HepG2 (cell line): ENCODE results near the gene C1RL. TPM values are rescaled to one million over a fixed set of nuclear protein-coding genes. Genes with fewer than 3 reads are reported as not detected.

Source experiments
- DR1 ChIP-seq: sonication (generic); formaldehyde crosslinking; IDR thresholded peaks from 2 replicates; pipeline ENCODE4 v1.8.0; 2021; ENCODE audit warnings: mild to moderate bottlenecking, missing genetic modification reagents, inconsistent platforms
- EP300 ChIP-seq, 3 experiments: sonication (generic) in 1 of 3; formaldehyde crosslinking in 1 of 3; IDR thresholded peaks; 2 replicates each; pipeline versions ENCODE4 v1.5.1 to v1.6.1; 2011 to 2020; ENCODE audit warnings: low read depth in 2 of 3, low read length in 2 of 3, borderline replicate concordance in 1 of 3, improper control_type of control experiment in 1 of 3, mild to moderate bottlenecking in 1 of 3, missing genetic modification reagents in 1 of 3, moderate library complexity in 1 of 3
- HNRNPH1 ChIP-seq: fragments of 200-400 bp; formaldehyde crosslinking; optimal IDR thresholded peaks from 2 replicates; pipeline ENCODE3; 2017; ENCODE audit warnings: mild to moderate bottlenecking, low read depth, low read length
- HOXA9 ChIP-seq: sonication (generic); formaldehyde crosslinking; IDR thresholded peaks from 2 replicates; pipeline ENCODE4 v1.8.1; 2022; ENCODE audit warnings: missing genetic modification reagents, mild to moderate bottlenecking, moderate library complexity, borderline replicate concordance
- MAZ ChIP-seq, 2 experiments: sonication (generic) in 1 of 2; formaldehyde crosslinking in 1 of 2; IDR thresholded peaks; 2 replicates each; pipeline versions ENCODE4 v1.5.0 to v1.6.1; 2012 to 2020; ENCODE audit warnings: low read depth in 2 of 2, mild to moderate bottlenecking in 2 of 2, borderline replicate concordance in 1 of 2, improper control_type of control experiment in 1 of 2, low read length in 1 of 2, missing genetic modification reagents in 1 of 2, moderate library complexity in 1 of 2
- PHF8 ChIP-seq: sonication (generic); formaldehyde crosslinking; IDR thresholded peaks from 2 replicates; pipeline ENCODE4 v1.5.0; 2020; ENCODE audit warnings: missing genetic modification reagents
- RNF219 ChIP-seq: sonication (generic); formaldehyde crosslinking; IDR thresholded peaks from 2 replicates; pipeline ENCODE4 v1.5.0; 2020; ENCODE audit warnings: mild to moderate bottlenecking, missing genetic modification reagents
- SMARCC2 ChIP-seq: fragments of 450-650 bp; IDR thresholded peaks from 2 replicates; pipeline ENCODE4 v1.6.1; 2017; ENCODE audit warnings: antibody characterized with exemption, mild to moderate bottlenecking
- TEAD3 ChIP-seq: optimal IDR thresholded peaks from 2 replicates; pipeline ENCODE3; 2016; ENCODE audit warnings: borderline replicate concordance
- ZBTB7A ChIP-seq: sonication (generic); formaldehyde crosslinking; IDR thresholded peaks from 2 replicates; pipeline ENCODE4 v1.8.0; 2022; ENCODE audit warnings: mild to moderate bottlenecking, missing genetic modification reagents
- ZBTB7B ChIP-seq: sonication (generic); formaldehyde crosslinking; IDR thresholded peaks from 2 replicates; pipeline ENCODE4 v1.4.0; 2020; ENCODE audit warnings: missing genetic modification reagents
- ZNF33A ChIP-seq: sonication (generic); formaldehyde crosslinking; IDR thresholded peaks from 2 replicates; pipeline ENCODE4 v1.5.1; 2020; ENCODE audit warnings: missing genetic modification reagents, mild to moderate bottlenecking, moderate library complexity, borderline replicate concordance
- ZNF354B ChIP-seq: sonication (generic); formaldehyde crosslinking; IDR thresholded peaks from 2 replicates; pipeline ENCODE4 v1.8.0; 2022; ENCODE audit warnings: mild to moderate bottlenecking, missing genetic modification reagents
- ZNF501 ChIP-seq: sonication (generic); formaldehyde crosslinking; IDR thresholded peaks from 2 replicates; pipeline ENCODE4 v1.5.1; 2020; ENCODE audit warnings: mild to moderate bottlenecking, moderate library complexity, missing genetic modification reagents
- ZNF644 ChIP-seq: IDR thresholded peaks from 2 replicates; pipeline ENCODE4 v1.6.1; 2016; ENCODE audit warnings: low read depth
- ZSCAN9 ChIP-seq: IDR thresholded peaks from 2 replicates; pipeline ENCODE4 v1.6.1; 2016; ENCODE audit warnings: borderline replicate concordance
- polyA plus RNA-seq, 8 experiments: library from polyadenylated mRNA; depleted of rRNA in 3 of 8; stranded (reverse) in 7 of 8; unstranded in 1 of 8; fragments of >200 nt; fragmentation: Illumina TruSeq in 4 of 8; extraction: Trizol in 4 of 8; gene quantifications; 2 replicates each; pipeline versions ENCODE4 v1.2.1 to v1.2.3, GENCODE V29; 2011 to 2016; ENCODE audit warnings: low read depth in 4 of 8, missing spikeins in 1 of 8, mixed read lengths in 1 of 8; ENCODE audit not compliant: insufficient read depth in 1 of 8
- total RNA-seq, 5 experiments: library from RNA; depleted of rRNA; stranded (reverse); fragments of >200 nt; fragmentation: Illumina TruSeq; extraction: Trizol; gene quantifications; 2 replicates each; pipeline ENCODE4 v1.2.3, GENCODE V29; 2016; ENCODE audit warnings: low read depth in 1 of 5
- TF ChIP-seq, protein P1 (sequence below): sonication (generic); formaldehyde crosslinking; IDR thresholded peaks from 2 replicates; pipeline ENCODE4 v1.4.0; 2020; ENCODE audit warnings: missing genetic modification reagents
- TF ChIP-seq, protein P2 (sequence below): sonication (generic); formaldehyde crosslinking; conservative IDR thresholded peaks from 2 replicates; pipeline ENCODE4 v1.8.0; 2022; ENCODE audit warnings: mild to moderate bottlenecking, moderate library complexity, missing genetic modification reagents
- TF ChIP-seq, protein P3 (sequence below): sonication (generic); formaldehyde crosslinking; IDR thresholded peaks from 2 replicates; pipeline ENCODE4 v1.8.0; 2022; ENCODE audit warnings: mild to moderate bottlenecking, missing genetic modification reagents, moderate library complexity
- TF ChIP-seq, protein P4 (sequence below): sonication (generic); formaldehyde crosslinking; IDR thresholded peaks from 2 replicates; pipeline ENCODE4 v1.4.0; 2020; ENCODE audit warnings: missing genetic modification reagents
- TF ChIP-seq, protein P5 (sequence below): sonication (generic); formaldehyde crosslinking; IDR thresholded peaks from 2 replicates; pipeline ENCODE4 v1.4.0; 2020; ENCODE audit warnings: mild to moderate bottlenecking, missing genetic modification reagents

C1RL gene
- total and polyA plus RNA-seq, 2 of the 13 experiments (the other 11 are each of a cell fraction or from before 2014, with no cell fraction given) = 28.9 to 53.1 TPM

DNA sequence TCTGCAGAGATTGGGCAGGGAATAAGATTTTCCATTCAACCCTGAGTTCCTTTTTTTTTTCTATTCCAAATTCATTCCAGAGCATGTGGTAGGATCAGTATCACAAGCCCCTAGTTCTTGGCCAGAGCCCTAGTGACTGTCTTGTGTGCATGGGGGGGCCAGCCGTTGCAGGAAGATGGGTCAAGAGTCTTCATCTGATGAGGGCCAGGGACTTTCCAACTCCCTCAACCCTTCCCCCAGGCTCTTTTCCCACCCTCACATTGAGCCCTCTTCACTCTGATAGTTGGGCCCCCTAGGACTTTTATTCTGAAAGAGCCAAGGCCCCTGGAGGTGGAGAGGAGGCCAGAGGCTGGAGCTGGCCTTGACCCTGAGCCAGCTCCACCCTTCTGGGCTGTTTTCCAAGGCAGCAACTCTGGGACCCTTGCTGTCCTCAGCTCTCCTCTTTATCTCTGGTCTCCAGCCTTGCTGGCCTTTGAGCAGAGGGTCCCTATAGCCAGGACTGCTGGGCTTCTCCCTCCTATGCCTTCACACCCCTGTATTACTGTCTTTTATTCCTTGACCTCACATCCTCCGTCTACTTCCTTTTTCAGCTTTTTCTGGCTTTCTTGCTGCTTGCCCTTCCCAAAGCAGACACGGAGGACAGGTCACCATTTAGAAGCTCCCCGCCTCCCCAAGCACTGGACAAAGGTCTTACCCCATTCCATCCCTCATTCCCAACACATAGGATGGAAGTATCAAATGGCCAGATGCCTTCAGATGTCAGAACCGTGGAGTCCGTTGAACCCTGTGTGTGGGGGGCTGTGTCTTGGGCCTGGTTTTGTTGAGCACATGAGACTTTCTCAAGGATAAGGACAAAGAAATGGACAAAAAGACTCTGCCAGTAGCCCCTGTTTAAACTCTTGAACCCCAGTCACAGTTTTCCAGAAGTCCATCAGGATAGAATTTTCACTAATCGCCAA lies 14.1 kb upstream of the C1RL start (continued):
- no peak for TF ChIP-seq HNRNPH1
- no peak for TF ChIP-seq ZNF354B (CRISPR knock-in tag)
- TF ChIP-seq, protein P1, sequence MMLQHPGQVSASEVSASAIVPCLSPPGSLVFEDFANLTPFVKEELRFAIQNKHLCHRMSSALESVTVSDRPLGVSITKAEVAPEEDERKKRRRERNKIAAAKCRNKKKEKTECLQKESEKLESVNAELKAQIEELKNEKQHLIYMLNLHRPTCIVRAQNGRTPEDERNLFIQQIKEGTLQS (CRISPR knock-in tag) = no peak
- TF ChIP-seq, protein P2, sequence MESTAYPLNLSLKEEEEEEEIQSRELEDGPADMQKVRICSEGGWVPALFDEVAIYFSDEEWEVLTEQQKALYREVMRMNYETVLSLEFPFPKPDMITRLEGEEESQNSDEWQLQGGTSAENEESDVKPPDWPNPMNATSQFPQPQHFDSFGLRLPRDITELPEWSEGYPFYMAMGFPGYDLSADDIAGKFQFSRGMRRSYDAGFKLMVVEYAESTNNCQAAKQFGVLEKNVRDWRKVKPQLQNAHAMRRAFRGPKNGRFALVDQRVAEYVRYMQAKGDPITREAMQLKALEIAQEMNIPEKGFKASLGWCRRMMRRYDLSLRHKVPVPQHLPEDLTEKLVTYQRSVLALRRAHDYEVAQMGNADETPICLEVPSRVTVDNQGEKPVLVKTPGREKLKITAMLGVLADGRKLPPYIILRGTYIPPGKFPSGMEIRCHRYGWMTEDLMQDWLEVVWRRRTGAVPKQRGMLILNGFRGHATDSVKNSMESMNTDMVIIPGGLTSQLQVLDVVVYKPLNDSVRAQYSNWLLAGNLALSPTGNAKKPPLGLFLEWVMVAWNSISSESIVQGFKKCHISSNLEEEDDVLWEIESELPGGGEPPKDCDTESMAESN (CRISPR knock-in tag) = no peak
- peak in 1 of 2 experiments; percentile 82; a peak in 2 of 4 replicates for TF ChIP-seq EP300 (IDR thresholded peaks at IDR 0.05; ENCODE audit: low read depth in 2 of 2, low read length in 2 of 2)
- TF ChIP-seq EP300 (CRISPR knock-in tag; IDR thresholded peaks at IDR 0.05; ENCODE audit: borderline replicate concordance) = peak; percentile 20; the same call in 1 of the 2 replicates
- TF ChIP-seq, protein P3, sequence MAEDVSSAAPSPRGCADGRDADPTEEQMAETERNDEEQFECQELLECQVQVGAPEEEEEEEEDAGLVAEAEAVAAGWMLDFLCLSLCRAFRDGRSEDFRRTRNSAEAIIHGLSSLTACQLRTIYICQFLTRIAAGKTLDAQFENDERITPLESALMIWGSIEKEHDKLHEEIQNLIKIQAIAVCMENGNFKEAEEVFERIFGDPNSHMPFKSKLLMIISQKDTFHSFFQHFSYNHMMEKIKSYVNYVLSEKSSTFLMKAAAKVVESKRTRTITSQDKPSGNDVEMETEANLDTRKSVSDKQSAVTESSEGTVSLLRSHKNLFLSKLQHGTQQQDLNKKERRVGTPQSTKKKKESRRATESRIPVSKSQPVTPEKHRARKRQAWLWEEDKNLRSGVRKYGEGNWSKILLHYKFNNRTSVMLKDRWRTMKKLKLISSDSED = no peak
- 0 out of 2 replicates have a peak, but pooled peaks have one; percentile 15 for TF ChIP-seq ZNF501
- no peak for TF ChIP-seq ZSCAN9 (CRISPR knock-in tag)
- no peak for TF ChIP-seq DR1 (CRISPR knock-in tag)
- TF ChIP-seq MAZ (IDR thresholded peaks at IDR 0.05; ENCODE audit: borderline replicate concordance, low read depth, low read length) = no peak
- no peak for TF ChIP-seq MAZ (CRISPR knock-in tag; IDR thresholded peaks at IDR 0.05; ENCODE audit: low read depth)
- 0 out of 2 replicates have a peak, but pooled peaks have one; percentile 63 for TF ChIP-seq ZBTB7A (CRISPR knock-in tag)
- no peak for TF ChIP-seq RNF219
- TF ChIP-seq TEAD3 (CRISPR knock-in tag) = peak; percentile 31
- TF ChIP-seq, protein P4, sequence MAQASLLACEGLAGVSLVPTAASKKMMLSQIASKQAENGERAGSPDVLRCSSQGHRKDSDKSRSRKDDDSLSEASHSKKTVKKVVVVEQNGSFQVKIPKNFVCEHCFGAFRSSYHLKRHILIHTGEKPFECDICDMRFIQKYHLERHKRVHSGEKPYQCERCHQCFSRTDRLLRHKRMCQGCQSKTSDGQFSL (CRISPR knock-in tag) = 0 out of 2 replicates have a peak, but pooled peaks have one; percentile 28
- TF ChIP-seq, protein P5, sequence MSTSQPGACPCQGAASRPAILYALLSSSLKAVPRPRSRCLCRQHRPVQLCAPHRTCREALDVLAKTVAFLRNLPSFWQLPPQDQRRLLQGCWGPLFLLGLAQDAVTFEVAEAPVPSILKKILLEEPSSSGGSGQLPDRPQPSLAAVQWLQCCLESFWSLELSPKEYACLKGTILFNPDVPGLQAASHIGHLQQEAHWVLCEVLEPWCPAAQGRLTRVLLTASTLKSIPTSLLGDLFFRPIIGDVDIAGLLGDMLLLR (CRISPR knock-in tag) = 0 out of 2 replicates have a peak, but pooled peaks have one; percentile 53
- no peak for TF ChIP-seq HOXA9 (CRISPR knock-in tag)
- no peak for TF ChIP-seq SMARCC2
- TF ChIP-seq ZNF644 = no peak
- no peak for TF ChIP-seq PHF8 (CRISPR knock-in tag)
- TF ChIP-seq ZNF33A = no peak
- TF ChIP-seq ZBTB7B (CRISPR knock-in tag) = 0 out of 2 replicates have a peak, but pooled peaks have one; percentile 55
